Karpas-422 (cell line): ENCODE data around the gene FRS2. TPM values are rescaled to one million over a fixed set of nuclear protein-coding genes. Genes with fewer than 3 reads are reported as not detected.

Experiments
- DNase-seq: peaks from one replicate; pipeline ENCODE4 v3.0.0-alpha.2; 2015
- H2AFZ ChIP-seq: fragments of 200-600 bp; sonication (generic); 2 replicates; pipeline ENCODE4 v1.6.1; 2014; ENCODE audit warnings: antibody characterized with exemption, low read length, mixed read lengths
- H3K27ac ChIP-seq: fragments of 200-600 bp; sonication (generic); 2 replicates; pipeline ENCODE4 v1.5.1; 2014; ENCODE audit warnings: mild to moderate bottlenecking, low read length, moderate library complexity
- H3K27me3 ChIP-seq: fragments of 200-600 bp; sonication (generic); 2 replicates; pipeline ENCODE4 v1.6.1; 2014; ENCODE audit warnings: low read length, mixed read lengths
- H3K36me3 ChIP-seq: fragments of 200-600 bp; sonication (generic); 2 replicates; pipeline ENCODE4 v1.6.1; 2014; ENCODE audit warnings: low read length, mixed read lengths; ENCODE audit not compliant: insufficient read depth
- H3K4me1 ChIP-seq: fragments of 200-600 bp; sonication (generic); 2 replicates; pipeline ENCODE4 v1.6.1; 2014; ENCODE audit warnings: mild to moderate bottlenecking, low read length, mixed read lengths
- H3K4me2 ChIP-seq: fragments of 200-600 bp; sonication (generic); 2 replicates; pipeline ENCODE4 v1.6.1; 2014; ENCODE audit warnings: low read length, low read depth, mild to moderate bottlenecking; ENCODE audit not compliant: poor library complexity, severe bottlenecking
- H3K4me3 ChIP-seq: fragments of 200-600 bp; sonication (generic); 2 replicates; pipeline ENCODE4 v1.5.1; 2014; ENCODE audit warnings: mild to moderate bottlenecking, antibody characterized with exemption, low read length, mixed read lengths
- H3K79me2 ChIP-seq: fragments of 200-600 bp; sonication (generic); 2 replicates; pipeline ENCODE4 v1.6.1; 2014; ENCODE audit warnings: mild to moderate bottlenecking, low read length, mixed read lengths
- H3K9ac ChIP-seq: fragments of 200-600 bp; sonication (generic); 2 replicates; pipeline ENCODE4 v1.6.0; 2014; ENCODE audit warnings: low read length
- H3K9me2 ChIP-seq: fragments of 200-600 bp; sonication (generic), shearing (Covaris generic); replicated peaks from 2 replicates; pipeline ENCODE4 v1.6.0; 2014; ENCODE audit warnings: mild to moderate bottlenecking, low read length, moderate library complexity; ENCODE audit not compliant: insufficient read depth
- H3K9me3 ChIP-seq: fragments of 300-700, 200-600 bp; sonication (generic); 2 replicates; pipeline ENCODE4 v1.6.1; 2014; ENCODE audit warnings: low read length, mixed read lengths
- H4K20me1 ChIP-seq: fragments of 200-600 bp; sonication (generic); 2 replicates; pipeline ENCODE4 v1.6.1; 2014; ENCODE audit warnings: mild to moderate bottlenecking, antibody characterized with exemption, low read length, low read depth; ENCODE audit not compliant: insufficient read depth
- total RNA-seq: library from RNA; depleted of rRNA; stranded (reverse); fragments of >200 nt; shearing (Covaris generic); gene quantifications from 2 replicates; pipeline ENCODE4 v1.2.3, GENCODE V29; 2014; ENCODE audit warnings: low replicate concordance

FRS2 gene
- total RNA-seq, 1 experiment from 2014 or later: 26.1 TPM

GRCh38 chr12:69497308-69498026, 27.3 kb downstream of the FRS2 start:
- Histone ChIP-seq H3K27me3 (no peaks in the 10 kb centered on the region), H3K4me1 (peaks cover 28% of the 10 kb centered on the region), H3K36me3 (no peaks in the 10 kb centered on the region), H3K4me2 (peak overlapping the region; percentile 48), H3K9me2 (no peaks in the 10 kb centered on the region), H3K4me3 (peak overlapping the region; percentile 15; the same call in 1 of the 2 replicates), H4K20me1 (no peaks in the 10 kb centered on the region), H3K27ac (peak overlapping the region; percentile 54), H3K9ac (peak overlapping the region; percentile 30; the same call in 1 of the 2 replicates), H3K79me2 (peaks cover 99% of the 10 kb centered on the region), H2AFZ (no peak overlapping the region), H3K9me3 (no peaks in the 10 kb centered on the region)
- DNase-seq: peak; percentile 50

GRCh38 chr12:69500631-69501030, 30.4 kb downstream of the FRS2 start:
- Histone ChIP-seq H4K20me1 (no peaks in the 10 kb centered on the region), H3K4me2 (no peak overlapping the region), H3K27me3 (no peaks in the 10 kb centered on the region), H3K9me3 (no peaks in the 10 kb centered on the region), H3K4me3 (no peak overlapping the region), H2AFZ (no peak overlapping the region), H3K79me2 (peaks cover 98% of the 10 kb centered on the region), H3K9ac (no peak overlapping the region), H3K9me2 (no peaks in the 10 kb centered on the region), H3K36me3 (no peaks in the 10 kb centered on the region), H3K4me1 (peaks cover 28% of the 10 kb centered on the region), H3K27ac (no peak overlapping the region)
- DNase-seq: no peak

- H3K4me2 ChIP-seq: no peak overlapping the region
- H3K4me3 ChIP-seq: no peak overlapping the region
- H3K27me3 ChIP-seq: no peaks in the 10 kb centered on the region
- H3K9ac ChIP-seq: no peak overlapping the region
- peaks cover 28% of the 10 kb centered on the region for H3K4me1 ChIP-seq
- no peaks in the 10 kb centered on the region for H4K20me1 ChIP-seq
- H2AFZ ChIP-seq: no peak overlapping the region
- no peaks in the 10 kb centered on the region for H3K9me3 ChIP-seq
- H3K36me3 ChIP-seq: no peaks in the 10 kb centered on the region
- no peaks in the 10 kb centered on the region for H3K9me2 ChIP-seq
- DNase-seq: no peak
- H3K79me2 ChIP-seq: peaks cover 98% of the 10 kb centered on the region
- H3K27ac ChIP-seq: no peak overlapping the region
These were observed 31.1 kb downstream of the FRS2 start for GRCh38 chr12:69501154-69501895.

GRCh38 chr12:69502345-69503081, 32.3 kb downstream of the FRS2 start:
- peaks cover 98% of the 10 kb centered on the region for H3K79me2 ChIP-seq
- no peak overlapping the region for H3K4me3 ChIP-seq
- no peaks in the 10 kb centered on the region for H3K9me2 ChIP-seq
- no peak overlapping the region for H3K27ac ChIP-seq
- no peaks in the 10 kb centered on the region for H3K27me3 ChIP-seq
- no peak overlapping the region for H3K4me2 ChIP-seq
- no peaks in the 10 kb centered on the region for H4K20me1 ChIP-seq
- peaks cover 18% of the 10 kb centered on the region for H3K4me1 ChIP-seq
- H3K36me3 ChIP-seq: no peaks in the 10 kb centered on the region
- no peaks in the 10 kb centered on the region for H3K9me3 ChIP-seq
- no peak for DNase-seq
- H2AFZ ChIP-seq: no peak overlapping the region
- no peak overlapping the region for H3K9ac ChIP-seq

- no peaks in the 10 kb centered on the region for H3K27me3 ChIP-seq
- H3K4me3 ChIP-seq: no peak overlapping the region
- peaks cover 50% of the 10 kb centered on the region for H3K4me1 ChIP-seq
- no peak for DNase-seq
- peak overlapping the region; percentile 55 for H3K27ac ChIP-seq
- no peaks in the 10 kb centered on the region for H3K9me2 ChIP-seq
- H3K4me2 ChIP-seq: peak overlapping the region; percentile 31
- no peaks in the 10 kb centered on the region for H3K9me3 ChIP-seq
- H3K36me3 ChIP-seq: no peaks in the 10 kb centered on the region
- no peak overlapping the region for H2AFZ ChIP-seq
- H3K9ac ChIP-seq: no peak overlapping the region
- peaks cover 97% of the 10 kb centered on the region for H3K79me2 ChIP-seq
- H4K20me1 ChIP-seq: no peaks in the 10 kb centered on the region
These were observed 37.9 kb downstream of the FRS2 start for GRCh38 chr12:69508091-69508490.

- Histone ChIP-seq H3K4me1 (peaks cover 53% of the 10 kb centered on the region), H3K9me2 (no peaks in the 10 kb centered on the region), H3K36me3 (no peaks in the 10 kb centered on the region), H2AFZ (no peak overlapping the region), H3K27ac (peak overlapping the region; percentile 55), H4K20me1 (no peaks in the 10 kb centered on the region), H3K79me2 (peaks cover 97% of the 10 kb centered on the region), H3K9ac (no peak overlapping the region), H3K4me2 (peak overlapping the region; percentile 31), H3K4me3 (no peak overlapping the region), H3K9me3 (no peaks in the 10 kb centered on the region), H3K27me3 (no peaks in the 10 kb centered on the region)
- peak; percentile 52 for DNase-seq
These were observed 38.4 kb downstream of the FRS2 start for GRCh38 chr12:69508621-69509020.

- Histone ChIP-seq H3K79me2 (peaks cover 97% of the 10 kb centered on the region), H3K36me3 (no peaks in the 10 kb centered on the region), H3K9ac (no peak overlapping the region), H2AFZ (no peak overlapping the region), H3K4me3 (no peak overlapping the region), H3K9me3 (no peaks in the 10 kb centered on the region), H3K4me1 (peaks cover 57% of the 10 kb centered on the region), H3K9me2 (no peaks in the 10 kb centered on the region), H3K27me3 (no peaks in the 10 kb centered on the region), H3K4me2 (no peak overlapping the region), H3K27ac (no peak overlapping the region), H4K20me1 (no peaks in the 10 kb centered on the region)
- no peak for DNase-seq
These were observed 39.1 kb downstream of the FRS2 start for GRCh38 chr12:69509308-69509736.
